Measurements from ENCODE around the gene MAU2. TPM values are rescaled to one million over a fixed set of nuclear protein-coding genes. Genes with fewer than 3 reads are reported as not detected.

MAU2 gene
- total RNA-seq, 1 donor from 2014 or later, result 75.7 TPM

- Mint-ChIP-seq H3K27me3 (ENCODE audit: unreplicated experiment) (no peaks in the 10 kb centered on the region), H3K4me1 (ENCODE audit: unreplicated experiment) (no peaks in the 10 kb centered on the region), H3K27ac (ENCODE audit: unreplicated experiment) (no peak overlapping the region), H3K4me3 (ENCODE audit: unreplicated experiment) (no peak overlapping the region), H3K9me3 (ENCODE audit: unreplicated experiment) (no peaks in the 10 kb centered on the region), H3K36me3 (ENCODE audit: unreplicated experiment) (peaks cover 29% of the 10 kb centered on the region)
- DNase-seq (ENCODE audit: extremely low spot score, unreplicated experiment), result no peak
- no peak for TF ChIP-seq CTCF (IDR thresholded peaks at IDR 0.05)
Measured at GRCh38 chr19:19334063-19334988, 13.7 kb downstream of the MAU2 start.

- Mint-ChIP-seq H3K27ac (ENCODE audit: unreplicated experiment) (no peak overlapping the region), H3K36me3 (ENCODE audit: unreplicated experiment) (peaks cover 27% of the 10 kb centered on the region), H3K4me1 (ENCODE audit: unreplicated experiment) (no peaks in the 10 kb centered on the region), H3K27me3 (ENCODE audit: unreplicated experiment) (no peaks in the 10 kb centered on the region), H3K4me3 (ENCODE audit: unreplicated experiment) (no peak overlapping the region), H3K9me3 (ENCODE audit: unreplicated experiment) (no peaks in the 10 kb centered on the region)
- no peak for TF ChIP-seq CTCF (IDR thresholded peaks at IDR 0.05)
- DNase-seq (ENCODE audit: extremely low spot score, unreplicated experiment), result no peak
Measured at GRCh38 chr19:19334989-19335344, 14.3 kb downstream of the MAU2 start.

- Mint-ChIP-seq H3K4me1 (ENCODE audit: unreplicated experiment) (no peaks in the 10 kb centered on the region), H3K4me3 (ENCODE audit: unreplicated experiment) (no peak overlapping the region), H3K36me3 (ENCODE audit: unreplicated experiment) (peaks cover 27% of the 10 kb centered on the region), H3K27me3 (ENCODE audit: unreplicated experiment) (no peaks in the 10 kb centered on the region), H3K27ac (ENCODE audit: unreplicated experiment) (no peak overlapping the region), H3K9me3 (ENCODE audit: unreplicated experiment) (no peaks in the 10 kb centered on the region)
- no peak for DNase-seq (ENCODE audit: extremely low spot score, unreplicated experiment)
- no peak for TF ChIP-seq CTCF (IDR thresholded peaks at IDR 0.05)
Measured at GRCh38 chr19:19335408-19336158, 15.0 kb downstream of the MAU2 start.

- Mint-ChIP-seq H3K27me3 (ENCODE audit: unreplicated experiment) (no peaks in the 10 kb centered on the region), H3K4me1 (ENCODE audit: unreplicated experiment) (no peaks in the 10 kb centered on the region), H3K9me3 (ENCODE audit: unreplicated experiment) (no peaks in the 10 kb centered on the region), H3K36me3 (ENCODE audit: unreplicated experiment) (peaks cover 26% of the 10 kb centered on the region), H3K4me3 (ENCODE audit: unreplicated experiment) (no peak overlapping the region), H3K27ac (ENCODE audit: unreplicated experiment) (no peak overlapping the region)
- no peak for DNase-seq (ENCODE audit: extremely low spot score, unreplicated experiment)
- no peak for TF ChIP-seq CTCF (IDR thresholded peaks at IDR 0.05)
Measured at GRCh38 chr19:19336597-19336996, 16.0 kb downstream of the MAU2 start.

GRCh38 chr19:19337120-19337519 is 16.5 kb downstream of the MAU2 start:
- no peaks in the 10 kb centered on the region for H3K9me3 Mint-ChIP-seq (ENCODE audit: unreplicated experiment)
- no peaks in the 10 kb centered on the region for H3K27me3 Mint-ChIP-seq (ENCODE audit: unreplicated experiment)
- no peak overlapping the region for H3K27ac Mint-ChIP-seq (ENCODE audit: unreplicated experiment)

More at GRCh38 chr19:19337120-19337519, 16.5 kb downstream of the MAU2 start:
- H3K36me3 Mint-ChIP-seq (ENCODE audit: unreplicated experiment), result peaks cover 25% of the 10 kb centered on the region
- no peak for TF ChIP-seq CTCF (IDR thresholded peaks at IDR 0.05)
- H3K4me1 Mint-ChIP-seq (ENCODE audit: unreplicated experiment), result no peaks in the 10 kb centered on the region
- no peak for DNase-seq (ENCODE audit: extremely low spot score, unreplicated experiment)
- H3K4me3 Mint-ChIP-seq (ENCODE audit: unreplicated experiment), result no peak overlapping the region

Measured in osteocyte (in vitro differentiated cells).